Activated T-helper 9 cell treated with anti-CD3 and anti-CD28 coated beads, Interleukin-2, amount 50 U/mL, for 16 hours (primary cell): ENCODE measurements around the gene ADD2.
A peak's percentile ranks its signal among the peaks of the same experiment; 100 is the strongest.
"Not testable (repeated sequence)": the region's sequence is repeated elsewhere in the genome, so short reads cannot be mapped to it uniquely, and the experiment has no call there.

ENCODE experiments used
- DNase-seq: peaks from one replicate; pipeline ENCODE4 v3.0.0-alpha.2; 2020; ENCODE audit warnings: low read depth

Gene ADD2

DNA sequence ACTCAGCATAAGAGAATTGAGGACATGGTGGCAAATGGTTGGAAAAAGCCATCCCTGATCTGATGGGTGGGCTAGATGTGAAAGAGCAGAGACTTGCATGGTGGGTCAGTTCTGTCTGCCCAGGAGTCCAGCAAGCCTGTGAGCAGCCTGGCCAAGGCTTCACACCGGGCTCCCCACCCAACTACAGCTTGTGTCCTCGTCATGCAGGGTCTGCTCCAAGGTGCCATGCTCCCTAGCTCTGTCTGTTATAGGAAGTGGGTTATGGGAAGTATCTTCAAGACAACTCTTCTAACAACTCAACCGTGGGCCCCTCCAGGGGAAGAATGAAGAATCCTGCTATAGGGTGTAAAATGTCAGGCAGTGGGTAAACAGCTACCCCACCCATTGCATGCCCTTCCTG is 97.4 kb downstream of the ADD2 start:
- DNase-seq: no peak

DNA sequence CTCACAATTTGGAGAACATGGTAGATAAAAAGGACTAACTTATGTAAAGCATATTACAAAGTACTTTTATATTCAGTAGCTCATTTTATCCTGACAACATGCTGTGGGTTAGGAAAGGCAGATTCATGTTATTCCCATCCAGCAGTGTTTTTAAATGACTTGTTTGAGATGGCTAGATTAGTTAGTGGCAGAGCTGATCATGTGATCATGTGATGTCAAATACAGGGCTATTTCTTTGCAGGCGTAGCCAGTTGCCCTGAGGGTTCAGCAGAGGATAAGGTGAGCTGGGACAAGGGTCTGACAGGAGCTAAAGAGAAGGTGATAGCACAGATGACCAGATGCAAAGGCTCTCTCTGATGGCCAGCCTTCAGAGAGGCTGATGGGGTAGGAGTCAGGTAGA is 97.8 kb downstream of the ADD2 start:
- DNase-seq: no peak

DNA sequence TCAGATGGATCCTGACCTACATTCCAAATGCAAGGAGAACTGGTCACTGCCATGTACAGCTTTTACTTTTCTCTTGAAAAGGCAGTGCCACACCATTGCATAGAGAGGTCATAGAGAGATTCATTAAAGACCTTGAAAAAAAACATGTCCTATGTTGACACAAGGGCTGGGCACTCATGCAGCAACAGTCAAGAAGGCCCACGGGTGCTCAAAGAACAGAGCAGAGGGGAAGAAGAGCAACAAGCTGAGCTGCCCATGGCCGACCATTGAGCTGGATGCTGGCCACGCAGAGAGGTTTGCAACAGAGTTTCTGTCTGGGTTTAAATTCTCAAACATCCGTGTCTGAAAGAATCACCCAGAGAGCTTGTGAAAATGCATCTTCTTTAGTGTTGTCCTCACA is 99.1 kb downstream of the ADD2 start:
- no peak for DNase-seq

DNA sequence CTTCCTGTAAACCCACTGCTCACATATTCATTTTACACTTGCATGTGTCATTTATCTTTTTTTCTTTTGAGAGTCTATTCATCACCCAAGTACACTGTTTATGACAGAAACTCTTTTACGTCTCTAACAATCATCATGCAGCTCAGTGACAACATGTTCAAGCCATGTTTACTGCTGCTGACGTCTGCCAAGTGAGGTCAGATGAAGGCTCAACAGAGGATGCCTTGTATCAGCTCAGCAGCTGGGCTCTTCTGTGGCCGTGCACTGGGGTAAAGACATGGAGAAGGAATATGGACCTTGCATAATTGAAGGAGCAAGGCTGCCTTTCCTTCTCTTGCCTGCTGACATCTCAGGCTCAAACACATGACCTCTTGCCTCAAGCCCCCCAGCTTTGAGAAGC is 99.6 kb downstream of the ADD2 start:
- no peak for DNase-seq

DNA sequence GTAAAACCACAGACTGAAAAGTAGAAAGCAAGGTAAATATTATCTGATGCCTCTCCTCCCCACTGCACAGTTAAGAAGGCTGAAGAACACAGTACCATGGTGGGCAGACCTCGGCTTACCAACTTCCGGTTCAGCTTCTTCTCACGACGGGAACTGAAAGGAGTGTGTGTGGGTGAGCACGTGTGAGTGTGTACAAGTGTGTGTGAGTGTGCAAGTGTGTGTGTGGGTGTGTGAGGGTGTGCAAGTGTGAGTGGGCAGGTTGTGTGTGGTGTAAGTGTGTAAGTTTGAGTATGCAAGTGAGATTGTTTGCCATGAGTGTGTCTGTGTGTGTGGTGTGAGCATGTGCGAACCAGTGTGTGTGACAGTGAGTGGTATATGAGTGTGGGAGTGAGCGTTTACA is 103.5 kb downstream of the ADD2 start:
- DNase-seq: no peak

DNA sequence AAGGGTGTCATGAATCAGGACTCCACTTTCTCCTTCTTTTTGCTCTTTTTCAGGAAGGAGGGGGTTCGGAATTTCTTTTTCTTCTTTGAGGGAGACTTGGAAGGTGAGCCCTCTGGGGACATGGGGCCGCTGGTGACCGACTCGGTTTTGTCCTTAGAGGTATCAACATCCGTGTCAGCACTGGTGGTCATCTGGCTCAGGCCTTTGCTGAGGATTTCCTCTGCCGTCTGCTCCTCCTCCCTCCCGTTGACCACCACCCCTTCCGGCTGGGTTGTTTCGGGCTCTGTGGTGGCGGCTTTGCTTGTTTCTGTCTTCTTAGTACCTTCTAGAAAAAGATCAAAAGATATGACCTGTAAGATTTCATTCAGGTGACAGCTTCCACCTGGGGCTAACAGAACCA is 104.6 kb downstream of the ADD2 start:
- DNase-seq: no peak

DNA sequence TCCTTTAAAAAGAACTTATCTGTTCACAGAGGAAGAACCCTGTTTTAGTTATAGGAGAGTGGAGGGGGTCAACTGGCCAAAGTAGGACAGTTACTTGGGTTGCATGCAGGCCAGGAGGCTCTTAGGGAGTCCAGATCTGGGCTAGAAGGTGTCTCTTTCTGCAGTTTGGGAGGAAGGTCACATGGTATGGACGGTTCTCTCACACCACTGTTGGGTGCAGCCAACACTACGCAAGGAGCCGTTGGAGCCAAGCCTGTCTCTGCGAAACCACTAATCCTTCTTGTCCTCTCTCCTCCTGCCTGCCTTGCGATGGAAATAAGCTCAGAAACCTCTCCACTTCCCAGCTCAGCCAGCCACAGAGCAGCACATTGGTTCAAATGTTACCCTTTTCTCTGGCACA is 108.4 kb downstream of the ADD2 start:
- no peak for DNase-seq

DNA sequence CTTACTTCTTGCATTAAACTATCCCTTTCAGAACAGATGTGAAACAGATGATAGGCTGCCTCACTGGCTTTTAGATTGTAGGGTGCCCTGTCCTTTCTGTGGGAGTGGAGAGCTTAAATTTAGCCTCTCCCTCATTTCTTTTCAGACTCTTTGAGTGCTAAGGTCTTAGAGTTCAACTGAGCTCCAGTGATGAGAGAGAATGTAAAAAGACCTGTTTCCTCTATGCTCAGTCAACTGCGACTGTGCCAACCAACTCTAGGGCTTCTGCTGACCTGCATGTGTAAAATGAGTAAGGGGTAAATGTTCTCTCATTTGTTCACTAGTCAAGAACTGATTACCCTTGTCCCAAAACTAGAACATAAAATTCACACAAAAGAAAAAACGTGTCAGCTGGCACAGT is 109.5 kb downstream of the ADD2 start:
- DNase-seq: no peak

DNA sequence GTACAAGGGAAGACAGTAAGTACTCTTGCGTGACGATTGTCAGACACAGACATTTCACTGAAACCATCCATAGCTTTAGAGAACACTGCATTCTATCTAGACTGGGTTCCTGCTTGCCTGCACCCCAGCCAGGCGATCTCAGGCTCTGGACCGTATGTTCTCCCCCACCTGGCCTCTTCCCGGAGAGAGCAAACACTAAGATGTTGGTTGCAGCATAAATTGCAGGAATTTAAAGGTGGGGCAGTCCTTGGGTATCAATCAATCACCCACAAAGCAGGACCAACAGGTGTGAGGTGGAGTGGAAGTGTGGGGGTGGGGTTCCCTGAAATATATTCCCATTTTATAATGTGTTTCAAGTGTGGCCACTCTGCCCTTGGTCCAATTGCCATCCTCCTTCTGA is 110.8 kb downstream of the ADD2 start:
- DNase-seq: no peak

DNA sequence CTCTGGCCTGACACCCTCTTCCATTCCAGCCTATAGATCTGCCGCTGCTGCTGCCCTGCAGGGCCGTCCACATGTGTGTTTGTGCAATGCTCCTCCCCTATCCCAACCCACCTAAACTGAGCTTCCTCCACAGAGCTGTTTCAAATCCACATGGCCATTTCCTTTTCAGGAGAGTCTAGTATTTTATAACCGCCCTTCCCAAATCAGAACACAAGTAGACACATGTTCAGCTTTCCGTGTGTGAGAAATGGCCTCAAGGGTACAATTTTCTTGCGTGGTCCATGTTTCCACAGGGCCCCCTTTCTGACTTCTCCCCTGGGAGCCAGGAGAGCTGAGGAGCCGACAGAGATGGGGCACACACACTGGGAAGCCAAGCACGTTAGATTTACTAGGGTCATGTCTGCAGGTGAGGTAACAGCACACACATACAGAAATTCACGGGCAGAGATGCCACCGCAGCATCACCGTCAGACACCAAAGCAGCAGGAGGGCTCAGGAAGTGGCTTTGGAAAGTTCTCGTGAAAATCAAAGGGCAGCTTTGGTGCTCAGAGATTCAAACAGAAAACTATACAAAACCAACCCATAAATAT is 111.5 kb downstream of the ADD2 start:
- no peak for DNase-seq

DNA sequence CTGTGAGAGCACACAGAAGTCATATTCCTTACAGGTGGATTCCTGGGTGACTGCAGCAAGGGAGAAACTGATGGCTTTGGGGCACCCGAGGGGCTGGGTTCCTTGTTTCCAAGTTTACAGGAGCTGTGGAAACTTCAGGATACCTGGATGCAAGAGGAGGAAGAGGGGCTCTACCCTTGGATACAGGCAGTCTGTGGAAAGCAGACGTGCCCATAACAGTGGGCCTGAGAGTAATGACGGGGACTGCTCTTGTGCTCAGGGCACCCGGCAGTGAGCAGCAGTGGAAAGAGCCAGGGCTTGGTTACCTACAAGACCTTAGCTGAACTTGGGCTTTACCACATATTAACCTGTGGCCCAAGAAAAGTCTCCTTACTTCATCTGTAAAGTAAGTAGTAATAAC is 112.2 kb downstream of the ADD2 start:
- DNase-seq: no peak

DNA sequence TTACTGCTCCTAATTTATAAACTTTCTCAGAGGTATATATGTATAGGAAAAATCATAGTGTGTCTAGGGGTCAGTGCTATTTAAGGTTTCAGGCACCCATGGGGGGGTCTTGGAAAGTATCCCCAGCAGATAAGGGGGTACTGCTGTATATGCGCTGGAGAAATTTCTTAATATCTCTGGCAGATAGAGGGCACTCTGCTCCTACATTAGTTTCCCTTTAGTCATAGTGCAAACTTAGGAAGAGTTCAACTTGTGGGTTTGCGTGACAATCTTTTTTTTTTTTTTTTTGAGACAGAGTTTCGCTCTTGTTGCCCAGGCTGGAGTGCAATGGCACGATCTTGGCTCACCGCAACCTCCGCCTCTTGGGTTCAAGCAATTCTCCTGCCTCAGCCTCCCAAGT is 112.8 kb downstream of the ADD2 start:
- not testable (repeated sequence) for DNase-seq

DNA sequence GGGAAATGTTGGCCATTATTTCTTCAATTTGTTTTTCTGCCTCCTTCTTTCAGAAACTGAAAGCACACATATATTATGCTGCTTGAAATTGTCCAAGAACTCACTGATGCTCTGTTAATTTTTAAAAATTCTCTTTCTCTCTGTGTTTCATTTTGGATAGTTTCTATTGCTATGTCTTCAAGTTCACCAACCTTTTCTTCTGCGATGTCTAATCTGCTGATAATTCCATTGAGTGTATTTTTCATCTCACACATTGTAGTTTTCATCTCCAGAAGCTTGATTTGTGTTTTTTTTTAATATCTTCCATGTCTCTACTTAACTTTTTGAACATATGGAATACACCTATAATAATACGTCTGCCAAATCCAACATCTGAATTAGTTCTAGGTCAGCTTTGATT is 116.3 kb downstream of the ADD2 start:
- no peak for DNase-seq

DNA sequence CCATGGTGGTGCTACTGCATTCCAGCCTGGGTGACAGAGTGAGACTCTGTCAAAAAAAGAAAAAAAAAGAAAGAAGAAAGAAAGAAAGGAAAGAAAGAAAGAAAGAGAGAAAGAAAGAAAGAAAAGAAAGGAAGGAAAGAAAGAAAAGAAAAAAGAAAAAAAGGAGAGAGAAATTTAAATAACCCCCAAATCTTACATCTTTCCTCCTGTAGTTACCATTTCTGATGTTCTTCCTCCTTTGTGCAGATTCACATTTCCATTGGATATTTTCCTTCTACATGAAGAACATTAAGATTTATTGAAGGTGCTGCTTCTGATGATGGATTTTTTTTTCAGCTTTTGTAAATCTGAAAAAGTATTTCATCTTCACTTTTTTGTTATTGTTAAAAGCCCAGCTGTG is 117.0 kb downstream of the ADD2 start:
- DNase-seq: no peak

DNA sequence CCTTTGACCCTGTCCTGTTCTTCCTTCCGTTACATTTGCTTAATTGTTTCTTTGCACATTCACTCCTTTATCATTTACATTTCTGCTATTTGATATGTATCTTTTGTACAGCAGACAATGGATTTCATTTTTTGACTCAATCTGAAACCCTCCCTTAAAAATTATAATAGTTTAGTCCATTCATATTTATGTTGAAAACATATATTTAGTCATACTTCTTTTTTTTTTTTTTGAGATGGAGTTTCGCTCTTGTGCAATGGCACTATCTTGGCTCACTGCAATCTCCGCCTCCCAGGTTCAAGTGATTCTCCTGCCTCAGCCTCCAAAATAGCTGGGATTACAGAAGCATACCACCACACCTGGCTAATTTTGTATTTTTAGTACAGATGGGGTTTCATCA is 119.0 kb downstream of the ADD2 start:
- DNase-seq: no peak

DNA sequence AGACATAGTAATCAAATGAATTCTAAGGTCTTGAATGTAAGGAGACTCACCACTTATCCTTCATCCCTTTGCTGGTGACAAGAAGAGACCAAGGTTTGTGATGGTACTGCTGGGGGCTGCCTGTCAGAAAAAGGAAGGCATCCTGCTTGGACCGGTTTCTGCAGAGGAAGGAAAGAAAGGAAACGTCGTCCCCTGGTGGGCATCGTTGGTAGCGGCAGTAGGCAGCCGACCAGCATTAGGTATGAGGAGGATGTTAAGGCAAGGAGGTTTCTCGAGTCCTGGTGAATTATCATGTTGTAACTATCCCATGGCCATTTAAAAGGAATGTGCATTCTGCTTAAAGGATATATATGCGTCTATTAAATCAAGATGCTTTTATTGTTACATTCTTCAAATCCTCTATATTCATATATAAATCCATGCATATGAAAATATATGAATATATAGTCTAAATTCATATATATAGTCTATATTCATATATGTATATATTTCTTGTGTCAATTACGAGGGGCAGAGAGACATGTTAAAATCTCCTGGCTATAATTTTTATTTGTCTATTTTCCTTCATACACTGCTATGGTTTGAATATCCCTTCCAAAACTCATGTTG is 120.0 kb downstream of the ADD2 start:
- DNase-seq: peak; percentile 46

DNA sequence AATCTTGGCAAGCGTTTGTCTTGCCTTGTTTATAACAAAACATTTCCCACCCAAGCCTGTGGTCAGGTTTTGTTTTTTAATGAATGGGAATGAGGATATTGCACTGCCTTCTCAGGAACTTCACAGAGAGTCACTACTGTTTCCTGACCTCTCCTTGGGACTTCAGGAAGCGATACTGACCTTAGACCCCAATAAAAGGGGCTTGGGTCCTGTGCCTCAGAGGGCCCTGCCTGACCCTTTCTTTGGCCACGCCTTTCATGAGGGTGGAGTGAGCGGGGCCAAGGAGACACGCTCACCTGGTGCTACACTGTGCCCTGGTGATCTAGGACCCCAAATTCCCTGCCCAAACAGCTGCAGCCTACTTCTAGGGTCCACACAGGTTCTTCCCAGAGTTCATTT is 121.6 kb downstream of the ADD2 start:
- DNase-seq: no peak

DNA sequence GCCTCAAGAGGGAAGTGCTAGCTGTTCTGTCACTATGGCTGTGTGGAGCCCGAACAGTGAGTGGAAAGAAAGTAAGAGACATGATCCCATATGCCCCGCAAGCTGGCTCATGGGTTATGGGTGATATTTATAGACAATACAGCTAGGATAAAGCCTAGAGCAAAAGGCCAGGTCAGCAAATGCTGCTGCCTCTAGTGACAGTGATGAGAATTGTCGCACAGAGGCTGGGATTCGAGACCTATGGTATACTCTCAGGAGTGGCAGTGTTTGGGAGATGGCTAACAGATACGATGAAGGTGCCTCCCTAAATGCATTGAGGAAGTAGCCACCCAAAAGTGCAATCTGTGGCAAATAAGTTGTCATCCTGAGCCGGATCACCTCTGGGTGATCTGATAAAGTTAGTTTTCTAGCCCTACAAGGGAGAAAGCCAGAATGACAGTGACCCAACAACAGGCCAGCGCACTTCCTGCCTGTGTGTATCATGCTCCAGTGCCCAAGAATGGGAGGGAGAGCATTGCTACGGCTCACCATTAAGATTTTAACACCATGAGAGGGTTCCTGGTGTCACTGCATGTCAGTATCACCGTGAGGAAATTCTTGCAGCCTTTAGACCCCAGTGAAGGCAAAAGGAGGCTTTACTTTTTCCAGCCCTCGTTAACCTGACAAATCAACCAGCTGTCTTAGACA is 122.1 kb downstream of the ADD2 start:
- DNase-seq: no peak

DNA sequence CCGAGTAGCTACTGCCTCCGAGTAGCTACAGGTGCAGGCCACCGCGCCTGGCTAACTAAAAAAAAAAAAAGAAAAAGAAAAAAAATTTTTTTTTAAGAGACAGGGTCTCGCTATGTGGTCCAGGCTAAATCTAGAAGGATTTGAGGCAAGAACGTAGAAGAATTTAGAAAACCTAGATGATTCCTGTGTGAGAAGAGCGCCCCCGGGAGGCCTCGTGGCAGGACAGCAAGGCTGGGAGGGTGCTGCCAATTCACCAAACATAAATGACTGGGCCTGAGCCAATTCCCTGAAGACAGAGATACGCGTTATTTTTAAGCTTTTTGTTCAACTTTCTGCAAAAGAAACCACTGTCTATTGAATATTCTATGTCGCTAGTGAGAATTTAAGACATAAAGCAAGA is 124.3 kb downstream of the ADD2 start:
- DNase-seq: no peak

DNA sequence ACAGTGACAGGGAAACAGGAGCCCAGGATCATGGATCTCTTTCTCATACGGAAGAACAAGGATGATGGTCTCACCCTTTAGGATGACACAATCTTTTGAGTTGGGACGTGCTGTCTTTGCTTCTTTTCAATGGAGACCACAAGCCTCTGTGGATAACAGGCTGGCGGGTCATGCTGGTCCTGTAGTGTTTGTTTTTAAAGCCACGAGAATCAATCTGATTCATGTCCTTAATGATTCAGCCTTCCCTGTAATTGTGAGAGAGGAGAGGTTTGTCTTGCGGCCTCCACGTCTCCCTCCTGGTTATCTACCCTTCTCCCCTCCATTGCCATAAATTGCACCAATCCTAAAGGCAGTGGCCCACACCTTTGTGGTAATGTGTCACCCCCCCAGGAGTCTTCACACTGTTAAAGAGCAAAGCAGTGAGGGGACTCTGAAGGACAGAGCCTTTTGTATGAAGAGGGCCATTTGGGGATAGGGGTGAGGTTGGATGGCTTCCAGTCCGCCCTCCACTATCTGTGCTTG is 126.7 kb downstream of the ADD2 start:
- no peak for DNase-seq

DNA sequence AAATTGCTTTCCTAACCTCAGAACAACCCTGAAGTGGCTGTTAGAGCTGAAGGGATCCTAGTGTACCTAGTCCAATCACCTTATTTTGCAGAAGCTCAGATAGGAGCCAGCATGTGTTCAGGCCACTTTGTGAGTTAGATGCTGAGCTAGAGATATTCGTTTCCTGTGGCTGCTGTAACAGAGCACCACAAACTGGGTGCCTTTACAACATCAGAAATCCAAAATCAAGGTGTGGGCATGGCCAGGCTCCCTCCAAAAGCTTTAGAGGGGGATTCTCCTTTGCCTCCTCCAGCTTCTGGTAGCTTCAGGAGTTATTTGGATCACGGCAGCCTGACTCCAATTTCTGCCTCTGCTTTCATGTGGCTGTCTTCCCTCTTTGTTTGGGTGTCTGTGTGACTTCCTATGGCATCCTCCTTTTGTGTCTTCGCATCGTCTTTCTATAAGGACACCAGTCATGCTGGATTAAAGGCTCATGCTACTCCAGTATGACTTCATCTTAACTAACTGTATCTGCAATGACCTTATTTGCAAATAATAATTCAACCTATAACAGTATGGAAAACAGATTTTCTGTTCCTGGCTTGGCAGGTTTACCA is 128.1 kb downstream of the ADD2 start:
- no peak for DNase-seq

DNA sequence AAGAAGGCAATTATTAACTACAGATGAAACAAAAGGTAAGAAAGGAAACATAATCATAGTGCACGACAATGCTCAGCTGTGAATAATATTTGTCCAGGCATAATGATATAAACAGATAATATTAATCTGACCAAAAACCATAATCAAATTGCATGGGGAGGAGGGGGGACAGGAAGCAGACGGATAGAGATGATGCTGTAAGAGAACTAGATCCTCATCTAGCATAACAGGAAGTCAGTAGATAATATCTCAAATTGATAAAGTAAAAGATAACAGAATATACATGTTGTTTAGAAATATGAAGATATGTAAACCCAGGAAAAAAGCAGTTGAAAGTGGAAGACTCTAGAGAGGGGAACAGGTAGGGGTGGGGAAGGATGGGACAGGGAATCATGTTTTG is 129.4 kb downstream of the ADD2 start:
- DNase-seq: no peak

DNA sequence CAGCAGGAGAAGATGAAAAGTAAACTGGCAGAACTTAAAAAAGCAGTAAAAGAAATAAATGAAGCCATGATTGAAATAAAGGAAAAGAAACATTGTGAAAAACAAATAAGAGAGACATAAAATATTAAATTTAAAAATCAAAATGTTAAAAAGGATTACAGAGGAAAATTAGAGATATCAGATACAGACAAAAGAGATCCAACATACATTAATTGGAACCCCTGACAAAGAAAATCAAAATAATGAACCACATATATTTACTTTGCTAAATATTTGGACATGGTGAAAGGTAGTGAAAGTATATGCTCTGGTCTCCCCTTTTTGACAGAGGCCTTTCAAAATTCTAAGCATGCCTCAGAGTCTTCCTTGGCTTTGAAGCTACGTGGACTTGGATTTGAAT is 134.5 kb downstream of the ADD2 start:
- DNase-seq: no peak
